Panc1 (cell line): Measurements from ENCODE around the gene APCDD1L.

Experiments used
- POLR2AphosphoS5 ChIP-seq: IDR thresholded peaks from 2 replicates; pipeline ENCODE4 v1.6.1; 2012; ENCODE audit warnings: mild to moderate bottlenecking, low read depth, low read length, moderate library complexity
- REST ChIP-seq, 2 experiments: IDR thresholded peaks; 2 replicates each; pipeline ENCODE4 v1.6.1; 2011 to 2012; ENCODE audit warnings: low read depth in 2 of 2, control low read depth in 1 of 2, low read length in 1 of 2, mild to moderate bottlenecking in 1 of 2, moderate library complexity in 1 of 2; ENCODE audit not compliant: insufficient read depth in 1 of 2
- SIN3A ChIP-seq: IDR thresholded peaks from 2 replicates; pipeline ENCODE4 v1.6.1; 2012; ENCODE audit warnings: low read depth, mild to moderate bottlenecking, low read length, moderate library complexity, borderline replicate concordance; ENCODE audit not compliant: insufficient read depth
- TCF7L2 ChIP-seq: IDR thresholded peaks from 2 replicates; pipeline ENCODE4 v1.6.1; 2011; ENCODE audit warnings: mild to moderate bottlenecking, low read depth, low read length, inconsistent platforms
- TF ChIP-seq, protein P1 (sequence below): fragments of 450-650 bp; IDR thresholded peaks from 2 replicates; pipeline ENCODE4 v1.5.1; 2017; ENCODE audit warnings: mild to moderate bottlenecking

GRCh38 chr20:58528412-58528811 is 13.2 kb upstream of the APCDD1L start:
- TF ChIP-seq, protein P1, sequence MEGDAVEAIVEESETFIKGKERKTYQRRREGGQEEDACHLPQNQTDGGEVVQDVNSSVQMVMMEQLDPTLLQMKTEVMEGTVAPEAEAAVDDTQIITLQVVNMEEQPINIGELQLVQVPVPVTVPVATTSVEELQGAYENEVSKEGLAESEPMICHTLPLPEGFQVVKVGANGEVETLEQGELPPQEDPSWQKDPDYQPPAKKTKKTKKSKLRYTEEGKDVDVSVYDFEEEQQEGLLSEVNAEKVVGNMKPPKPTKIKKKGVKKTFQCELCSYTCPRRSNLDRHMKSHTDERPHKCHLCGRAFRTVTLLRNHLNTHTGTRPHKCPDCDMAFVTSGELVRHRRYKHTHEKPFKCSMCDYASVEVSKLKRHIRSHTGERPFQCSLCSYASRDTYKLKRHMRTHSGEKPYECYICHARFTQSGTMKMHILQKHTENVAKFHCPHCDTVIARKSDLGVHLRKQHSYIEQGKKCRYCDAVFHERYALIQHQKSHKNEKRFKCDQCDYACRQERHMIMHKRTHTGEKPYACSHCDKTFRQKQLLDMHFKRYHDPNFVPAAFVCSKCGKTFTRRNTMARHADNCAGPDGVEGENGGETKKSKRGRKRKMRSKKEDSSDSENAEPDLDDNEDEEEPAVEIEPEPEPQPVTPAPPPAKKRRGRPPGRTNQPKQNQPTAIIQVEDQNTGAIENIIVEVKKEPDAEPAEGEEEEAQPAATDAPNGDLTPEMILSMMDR: no peak
- no peak for TF ChIP-seq REST (IDR thresholded peaks at IDR 0.05; ENCODE audit: insufficient read depth in 1 of 2, low read depth in 2 of 2, low read length in 1 of 2)
- TF ChIP-seq TCF7L2: no peak
- no peak for TF ChIP-seq SIN3A
- no peak for TF ChIP-seq POLR2AphosphoS5
